SU-DHL-6 (cell line): ENCODE results near the gene MAMSTR.

ENCODE experiments used
- H2AFZ ChIP-seq: fragments of 200-600 bp; sonication (generic); 2 replicates; pipeline ENCODE4 v1.6.1; 2014; ENCODE audit warnings: low read depth, mild to moderate bottlenecking, moderate library complexity, mixed read lengths, antibody characterized with exemption, low read length; ENCODE audit not compliant: severe bottlenecking
- H3F3A ChIP-seq: fragments of 200-600 bp; shearing (Covaris generic); 2 replicates; pipeline ENCODE4 v1.6.0; 2016; ENCODE audit warnings: antibody characterized with exemption, mild to moderate bottlenecking; ENCODE audit not compliant: insufficient read depth
- H3K27ac ChIP-seq: fragments of 200-600 bp; sonication (generic); 2 replicates; pipeline ENCODE4 v1.5.1; 2016; ENCODE audit warnings: low read depth, mild to moderate bottlenecking, low read length, moderate library complexity, mixed read lengths
- H3K27me3 ChIP-seq: fragments of 200-600 bp; sonication (generic), shearing (Covaris generic); 2 replicates; pipeline ENCODE4 v1.6.0; 2014; ENCODE audit warnings: mild to moderate bottlenecking, low read length
- H3K36me3 ChIP-seq: fragments of 200-600 bp; sonication (generic); 2 replicates; pipeline ENCODE4 v1.6.1; 2014; ENCODE audit warnings: mild to moderate bottlenecking, low read length, mixed read lengths
- H3K4me2 ChIP-seq: fragments of 300-600, 200-600 bp; shearing (Covaris generic), sonication (generic); 2 replicates; pipeline ENCODE4 v1.6.0; 2014; ENCODE audit warnings: low read length, low read depth, mild to moderate bottlenecking; ENCODE audit not compliant: poor library complexity, severe bottlenecking
- H3K4me3 ChIP-seq: fragments of 200-600 bp; sonication (generic); 2 replicates; pipeline ENCODE4 v1.5.1; 2014; ENCODE audit warnings: antibody characterized with exemption, low read length, mild to moderate bottlenecking, mixed read lengths; ENCODE audit not compliant: insufficient read depth, poor library complexity, severe bottlenecking
- H3K79me2 ChIP-seq: fragments of 200-600 bp; sonication (generic); 2 replicates; pipeline ENCODE4 v1.6.1; 2014; ENCODE audit warnings: mild to moderate bottlenecking, low read length, moderate library complexity; ENCODE audit not compliant: insufficient read depth
- H3K9ac ChIP-seq: fragments of 200-600 bp; sonication (generic); 2 replicates; pipeline ENCODE4 v1.7.0; 2014; ENCODE audit warnings: mild to moderate bottlenecking, low read length
- H3K9me2 ChIP-seq: fragments of 200-600 bp; sonication (generic); replicated peaks from 2 replicates; pipeline ENCODE4 v1.6.1; 2014; ENCODE audit warnings: low read length; ENCODE audit not compliant: insufficient read depth
- H3K9me3 ChIP-seq: fragments of 200-600 bp; sonication (generic); 2 replicates; pipeline ENCODE4 v1.6.1; 2014; ENCODE audit warnings: low read length, mixed read lengths; ENCODE audit not compliant: insufficient read depth
- H4K20me1 ChIP-seq: fragments of 200-600 bp; sonication (generic); 2 replicates; pipeline ENCODE4 v1.6.1; 2014; ENCODE audit warnings: low read depth, mild to moderate bottlenecking, antibody characterized with exemption, low read length, moderate library complexity, mixed read lengths
- EZH2phosphoT487 ChIP-seq: fragments of 200-600 bp; sonication (generic), shearing (Covaris generic); conservative IDR thresholded peaks from 2 replicates; pipeline ENCODE4 v1.6.1; 2018; ENCODE audit warnings: mild to moderate bottlenecking, antibody characterized with exemption, low read length, moderate library complexity, mixed read lengths
- TF ChIP-seq, protein P1 (sequence below): fragments of 200-600 bp; sonication (generic); IDR thresholded peaks from one replicate; pipeline ENCODE4 v1.5.1; 2017; ENCODE audit warnings: antibody characterized with exemption, mild to moderate bottlenecking, low read length, moderate library complexity; ENCODE audit not compliant: insufficient read depth, poor library complexity, severe bottlenecking

Gene MAMSTR

DNA sequence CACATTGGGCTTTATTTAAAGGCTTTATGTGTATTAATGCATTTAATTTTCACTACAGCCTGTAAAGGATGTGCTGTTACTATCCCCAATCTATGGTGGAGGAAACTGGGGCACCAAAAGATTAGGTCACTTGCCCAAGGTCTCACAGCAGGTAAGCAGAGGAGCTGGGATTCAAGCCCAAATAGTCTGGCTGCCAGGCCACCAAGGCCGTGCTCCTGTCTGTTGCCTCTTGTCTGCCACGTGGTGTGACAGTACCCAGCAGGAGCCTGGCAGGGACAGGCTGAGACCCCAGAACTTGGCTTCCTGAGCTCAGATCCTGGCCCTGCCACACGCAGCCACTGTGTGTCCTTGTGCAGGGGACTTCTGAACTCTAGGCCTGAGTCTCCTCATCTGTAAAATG is 51.2 kb downstream of the MAMSTR start:
- Histone ChIP-seq H3F3A (no peaks in the 10 kb centered on the region), H3K9me3 (no peaks in the 10 kb centered on the region), H3K27ac (no peak overlapping the region), H3K9me2 (no peaks in the 10 kb centered on the region), H3K4me3 (no peak overlapping the region), H4K20me1 (no peaks in the 10 kb centered on the region), H3K27me3 (no peaks in the 10 kb centered on the region), H2AFZ (no peak overlapping the region), H3K79me2 (no peaks in the 10 kb centered on the region), H3K9ac (no peak overlapping the region), H3K4me2 (no peak overlapping the region), H3K36me3 (no peaks in the 10 kb centered on the region)
- no peak for TF ChIP-seq EZH2phosphoT487
- TF ChIP-seq, protein P1, sequence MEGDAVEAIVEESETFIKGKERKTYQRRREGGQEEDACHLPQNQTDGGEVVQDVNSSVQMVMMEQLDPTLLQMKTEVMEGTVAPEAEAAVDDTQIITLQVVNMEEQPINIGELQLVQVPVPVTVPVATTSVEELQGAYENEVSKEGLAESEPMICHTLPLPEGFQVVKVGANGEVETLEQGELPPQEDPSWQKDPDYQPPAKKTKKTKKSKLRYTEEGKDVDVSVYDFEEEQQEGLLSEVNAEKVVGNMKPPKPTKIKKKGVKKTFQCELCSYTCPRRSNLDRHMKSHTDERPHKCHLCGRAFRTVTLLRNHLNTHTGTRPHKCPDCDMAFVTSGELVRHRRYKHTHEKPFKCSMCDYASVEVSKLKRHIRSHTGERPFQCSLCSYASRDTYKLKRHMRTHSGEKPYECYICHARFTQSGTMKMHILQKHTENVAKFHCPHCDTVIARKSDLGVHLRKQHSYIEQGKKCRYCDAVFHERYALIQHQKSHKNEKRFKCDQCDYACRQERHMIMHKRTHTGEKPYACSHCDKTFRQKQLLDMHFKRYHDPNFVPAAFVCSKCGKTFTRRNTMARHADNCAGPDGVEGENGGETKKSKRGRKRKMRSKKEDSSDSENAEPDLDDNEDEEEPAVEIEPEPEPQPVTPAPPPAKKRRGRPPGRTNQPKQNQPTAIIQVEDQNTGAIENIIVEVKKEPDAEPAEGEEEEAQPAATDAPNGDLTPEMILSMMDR: no peak

GRCh38 chr19:48665786-48666185 is 53.7 kb downstream of the MAMSTR start:
- Histone ChIP-seq H2AFZ (no peak overlapping the region), H3K9ac (no peak overlapping the region), H3K9me2 (no peaks in the 10 kb centered on the region), H3K27me3 (no peaks in the 10 kb centered on the region), H3K4me3 (no peak overlapping the region), H3K36me3 (no peaks in the 10 kb centered on the region), H3K9me3 (no peaks in the 10 kb centered on the region), H3K27ac (no peak overlapping the region), H4K20me1 (no peaks in the 10 kb centered on the region), H3K4me2 (no peak overlapping the region), H3K79me2 (no peaks in the 10 kb centered on the region), H3F3A (no peaks in the 10 kb centered on the region)
- TF ChIP-seq, protein P1: no peak
- no peak for TF ChIP-seq EZH2phosphoT487

DNA sequence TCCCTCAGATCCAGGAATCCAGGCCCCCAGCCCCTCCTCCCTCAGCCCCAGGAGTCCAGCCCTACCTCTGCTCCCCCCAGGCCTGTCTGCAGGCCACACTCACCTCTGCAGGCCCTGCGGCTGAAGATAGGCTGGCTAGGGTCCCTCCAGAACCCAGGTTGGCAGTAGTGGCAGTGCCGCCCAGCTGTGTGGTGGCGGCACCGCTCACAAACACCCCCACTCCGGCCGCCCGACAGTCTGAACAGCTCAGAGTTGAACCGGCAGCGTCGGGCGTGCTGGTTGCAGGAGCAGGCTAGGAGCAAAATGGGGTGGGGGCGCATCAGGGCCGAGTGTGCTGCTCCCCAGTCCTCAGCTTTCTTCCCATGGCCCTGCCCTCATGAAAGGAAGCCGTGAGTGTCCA is 55.0 kb downstream of the MAMSTR start:
- Histone ChIP-seq H3K9me3 (no peaks in the 10 kb centered on the region), H3K9ac (no peak overlapping the region), H3K36me3 (no peaks in the 10 kb centered on the region), H3K27ac (no peak overlapping the region), H3F3A (no peaks in the 10 kb centered on the region), H3K4me2 (no peak overlapping the region), H3K9me2 (no peaks in the 10 kb centered on the region), H3K79me2 (no peaks in the 10 kb centered on the region), H4K20me1 (no peaks in the 10 kb centered on the region), H2AFZ (no peak overlapping the region), H3K4me3 (no peak overlapping the region), H3K27me3 (no peaks in the 10 kb centered on the region)
- TF ChIP-seq EZH2phosphoT487: no peak
- TF ChIP-seq, protein P1: no peak

GRCh38 chr19:48663667-48664066 is 55.9 kb downstream of the MAMSTR start:
- Histone ChIP-seq H2AFZ (no peak overlapping the region), H3K9me2 (no peaks in the 10 kb centered on the region), H3K9me3 (no peaks in the 10 kb centered on the region), H3K27ac (no peak overlapping the region), H3K27me3 (no peaks in the 10 kb centered on the region), H3K9ac (no peak overlapping the region), H3K4me3 (no peak overlapping the region), H4K20me1 (no peaks in the 10 kb centered on the region), H3K36me3 (no peaks in the 10 kb centered on the region), H3F3A (no peaks in the 10 kb centered on the region), H3K4me2 (no peak overlapping the region), H3K79me2 (no peaks in the 10 kb centered on the region)
- TF ChIP-seq, protein P1: no peak
- TF ChIP-seq EZH2phosphoT487: no peak
